Activated CD4-positive, alpha-beta T cell treated with anti-CD3 and anti-CD28 coated beads, Interleukin-2, amount 50 U/mL, for 48 hours (primary cell): ENCODE measurements around the gene NME3.
"Not testable (repeated sequence)": the region's sequence is repeated elsewhere in the genome, so short reads cannot be mapped to it uniquely, and the experiment has no call there.

ENCODE experiments used
- DNase-seq, 2 experiments: peaks; one replicate each; pipeline ENCODE4 v3.0.0-alpha.2; 2020

Gene NME3

DNA sequence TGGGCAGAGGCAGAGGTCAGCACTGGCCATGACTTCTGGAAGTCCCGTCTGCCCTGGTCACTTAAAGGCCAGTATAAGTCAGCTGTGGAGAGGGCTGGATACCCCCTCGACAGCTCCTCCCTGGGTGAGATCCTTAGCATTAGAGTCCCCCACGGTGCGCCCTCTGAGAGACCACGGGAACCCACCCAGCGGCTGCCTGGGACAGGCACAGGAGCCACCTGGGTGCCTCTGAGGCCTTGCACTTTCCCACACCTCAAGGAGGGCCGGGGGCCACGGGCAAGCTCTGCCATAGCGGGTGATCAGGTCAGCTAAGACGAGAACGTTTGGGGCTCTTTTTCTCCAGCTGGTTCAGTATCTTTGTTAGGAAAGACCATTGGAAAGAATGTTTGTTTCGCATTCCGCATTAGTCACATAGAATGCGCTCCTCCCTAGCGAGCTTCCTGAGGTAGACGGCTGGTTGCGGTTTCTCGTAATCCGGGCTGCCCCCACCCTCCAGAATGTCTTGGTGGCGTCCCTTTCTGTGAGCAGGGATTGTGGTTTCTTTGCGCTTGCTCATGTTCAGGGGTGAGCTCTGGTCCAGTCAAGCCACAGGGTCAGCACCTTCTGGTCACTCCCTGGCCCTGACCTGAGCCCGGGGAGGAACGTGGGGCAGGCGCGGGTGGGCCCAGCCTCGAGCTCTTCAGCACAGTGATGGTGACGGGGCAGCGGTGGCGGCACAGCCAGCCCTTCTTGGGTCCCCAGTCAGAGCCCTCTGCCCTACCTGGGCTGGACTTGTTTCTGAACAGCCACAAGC is 25.2 kb downstream of the NME3 start:
- DNase-seq = no peak

DNA sequence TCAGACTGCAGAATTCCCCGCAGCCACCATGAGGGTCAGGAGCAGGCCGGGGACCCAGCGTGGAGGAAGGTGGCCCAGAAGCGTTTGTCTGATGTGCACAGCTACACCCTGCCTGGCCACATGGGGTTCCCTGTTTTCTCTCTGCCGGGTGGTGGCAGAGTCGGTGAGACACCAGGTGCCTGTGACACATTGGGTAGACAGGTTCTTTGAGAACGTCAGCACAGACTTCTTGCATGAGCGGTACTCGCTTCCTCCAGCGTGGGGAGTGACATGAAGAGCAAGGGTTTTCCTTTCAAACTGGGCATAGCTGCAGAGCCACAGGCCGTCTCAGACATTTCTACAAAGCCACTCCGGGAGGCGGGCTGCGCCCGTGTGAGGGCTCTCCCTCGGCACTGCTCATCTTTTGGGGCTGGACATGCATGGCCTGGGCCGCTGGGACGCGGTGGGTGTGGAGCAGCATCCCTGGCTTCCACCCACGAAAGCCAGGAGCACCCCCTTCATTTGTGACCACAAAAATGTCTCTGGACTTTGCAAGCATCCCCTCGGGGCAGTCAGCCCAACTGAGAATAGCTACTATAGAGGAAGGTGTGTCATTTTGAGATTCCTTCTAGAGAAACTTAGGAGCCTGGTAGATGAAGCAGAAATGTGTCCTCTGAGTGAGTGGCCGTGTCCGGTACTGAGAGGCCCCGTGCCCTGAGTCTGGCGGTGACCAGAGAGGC is 26.0 kb downstream of the NME3 start:
- DNase-seq = no peak

DNA sequence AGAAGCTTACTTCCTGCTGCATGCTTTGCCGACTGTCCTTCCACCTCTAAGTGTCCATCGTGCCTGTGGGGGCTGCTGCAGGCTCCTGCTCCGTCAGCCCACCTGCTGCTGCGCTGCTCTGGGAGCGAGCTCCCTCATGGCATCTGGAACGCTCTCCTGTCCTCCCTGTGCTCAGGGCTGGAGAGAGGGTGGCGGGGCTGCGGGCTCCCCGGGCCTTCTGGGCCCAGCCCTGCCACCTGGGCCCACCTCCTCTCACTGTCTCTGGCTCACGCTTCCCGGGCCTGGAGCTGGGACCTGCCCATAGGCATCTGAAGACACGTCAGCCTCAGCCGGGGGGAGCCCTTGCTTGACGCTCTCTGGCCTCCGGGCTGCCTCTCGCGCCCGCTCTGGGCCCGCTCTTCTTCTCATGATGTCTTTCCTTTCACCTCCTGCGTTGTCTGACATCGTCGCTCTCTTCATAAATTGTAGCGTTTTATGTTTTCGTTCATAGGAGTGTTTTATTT is 27.0 kb downstream of the NME3 start:
- DNase-seq = no peak

DNA sequence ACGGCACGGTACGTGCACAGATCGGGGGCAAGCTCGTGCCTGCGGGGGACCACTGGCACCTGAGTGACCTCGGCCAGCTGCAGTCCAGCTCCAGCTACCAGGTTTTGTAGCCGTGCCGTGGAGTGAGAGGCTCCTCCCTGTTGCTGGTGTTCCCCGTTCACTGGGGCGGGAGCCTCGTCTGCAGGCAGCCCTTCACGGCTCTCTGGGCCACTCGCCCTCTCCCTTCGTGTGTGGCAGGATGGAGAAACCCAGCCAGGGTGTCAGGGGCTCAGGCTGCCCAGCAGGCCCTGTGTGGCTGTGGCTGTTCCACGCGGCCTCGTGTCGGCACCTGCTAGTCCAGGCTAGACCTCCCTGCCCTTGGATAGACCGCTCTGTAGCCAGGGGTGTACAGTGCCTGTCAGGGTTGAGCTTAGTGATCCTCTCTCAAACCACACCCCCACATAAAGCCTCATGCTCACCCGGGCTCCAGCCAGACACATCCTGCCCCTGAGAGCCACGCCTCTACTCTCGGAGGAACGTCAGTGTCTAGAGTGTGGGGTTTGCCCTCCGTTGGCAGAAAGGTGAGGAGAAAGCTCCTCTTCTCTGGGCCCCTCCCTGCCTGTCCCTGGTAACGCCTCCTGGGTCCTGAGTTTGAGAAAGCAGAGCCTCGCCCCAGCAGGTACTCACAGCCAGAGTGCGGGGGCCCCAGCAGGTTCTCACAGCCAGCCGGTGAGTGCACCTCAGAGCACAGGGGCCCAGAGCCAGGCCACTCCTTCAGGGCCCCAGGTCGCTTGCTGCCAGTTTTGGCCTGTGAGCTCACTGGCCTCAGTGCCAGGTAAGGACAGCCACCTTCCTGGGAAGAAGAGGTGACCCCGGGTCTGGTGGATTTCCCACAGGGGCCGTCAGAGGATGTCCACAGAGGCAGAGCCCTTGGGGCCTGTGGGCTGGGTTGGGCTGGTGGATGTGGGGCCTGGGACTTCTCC is 27.7 kb downstream of the NME3 start:
- no peak for DNase-seq

DNA sequence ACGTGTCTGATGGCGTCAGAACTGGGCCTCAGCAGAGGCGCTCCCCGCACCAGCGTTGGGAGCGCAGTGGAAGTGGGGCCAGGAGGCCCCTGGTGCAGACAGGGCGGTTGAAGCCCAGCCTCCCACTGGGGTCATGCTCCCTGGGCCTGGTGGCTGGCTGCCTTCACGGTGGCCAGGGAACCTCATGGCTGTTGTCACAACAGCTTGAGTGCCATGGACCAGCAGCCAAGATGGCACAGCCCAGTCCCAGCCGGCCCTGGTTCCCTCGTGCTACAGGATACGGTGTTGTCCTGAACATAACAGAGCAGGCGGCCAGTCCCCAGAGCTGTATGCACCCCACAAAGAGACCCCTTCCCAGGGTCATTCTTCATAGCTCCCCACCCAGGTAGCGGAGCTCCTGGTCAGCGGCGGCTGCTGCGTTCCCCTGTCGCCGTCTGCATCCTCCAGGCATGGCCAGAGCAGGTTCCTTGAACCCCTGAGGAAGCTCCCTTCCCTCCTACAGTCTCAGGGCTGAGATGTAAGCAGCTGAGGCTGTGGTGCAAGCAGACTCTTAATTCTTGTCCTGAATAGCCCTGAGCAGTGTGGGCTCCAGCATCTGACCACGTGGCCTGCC is 29.7 kb downstream of the NME3 start:
- no peak for DNase-seq

DNA sequence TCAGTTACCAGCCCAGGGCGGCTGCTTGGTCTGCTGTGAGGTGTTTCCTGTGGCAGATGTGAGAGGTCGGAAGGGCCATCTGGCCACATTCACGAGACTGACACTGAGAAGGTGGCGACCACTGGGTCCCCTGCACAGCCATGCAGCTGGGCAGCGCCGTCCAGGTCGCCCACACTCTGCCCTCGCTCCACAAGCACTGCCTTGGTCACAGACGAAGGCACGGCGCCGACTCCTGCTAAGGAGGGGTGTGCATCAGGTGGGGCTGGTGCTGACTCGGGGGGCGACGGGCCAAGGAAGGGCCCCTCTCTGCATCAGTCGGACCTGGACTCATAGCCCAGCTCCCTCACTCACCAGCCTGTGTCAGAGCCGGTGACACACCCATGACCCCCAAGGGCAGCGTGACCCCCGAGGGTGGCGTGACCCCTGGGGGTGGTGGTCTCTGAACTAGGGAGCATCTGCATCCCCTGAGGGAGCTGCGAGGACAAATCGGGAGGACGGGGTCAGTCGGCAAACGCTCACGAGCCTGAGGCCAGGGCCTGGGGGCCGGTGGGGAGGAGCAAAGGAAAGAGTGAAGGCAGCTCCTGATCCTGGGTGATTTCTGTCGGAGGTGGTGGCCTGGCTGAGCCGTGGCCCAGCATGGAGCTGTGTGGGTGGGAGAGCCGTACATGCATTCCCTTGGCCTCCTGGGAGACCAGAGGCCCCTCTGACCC is 30.4 kb downstream of the NME3 start:
- no peak for DNase-seq

DNA sequence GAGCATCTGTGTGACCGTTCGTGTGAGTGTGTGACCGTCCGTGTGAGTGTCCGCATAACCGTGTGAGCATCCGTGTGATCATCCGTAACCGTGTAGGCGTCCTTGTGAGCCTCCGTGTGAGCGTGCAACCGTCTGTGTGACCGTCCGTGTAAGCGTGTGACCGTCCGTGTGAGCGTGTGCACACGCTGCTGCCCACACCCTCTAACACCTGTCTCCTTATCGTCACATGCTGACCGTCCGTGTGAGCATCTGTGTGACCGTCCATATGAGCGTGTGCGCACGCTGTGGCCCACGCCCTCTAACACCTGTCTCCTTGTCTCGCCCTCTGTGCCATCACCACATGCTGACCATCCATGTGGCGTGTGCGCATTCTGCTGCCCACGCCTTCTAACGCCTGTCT is 31.1 kb downstream of the NME3 start:
- no peak for DNase-seq

DNA sequence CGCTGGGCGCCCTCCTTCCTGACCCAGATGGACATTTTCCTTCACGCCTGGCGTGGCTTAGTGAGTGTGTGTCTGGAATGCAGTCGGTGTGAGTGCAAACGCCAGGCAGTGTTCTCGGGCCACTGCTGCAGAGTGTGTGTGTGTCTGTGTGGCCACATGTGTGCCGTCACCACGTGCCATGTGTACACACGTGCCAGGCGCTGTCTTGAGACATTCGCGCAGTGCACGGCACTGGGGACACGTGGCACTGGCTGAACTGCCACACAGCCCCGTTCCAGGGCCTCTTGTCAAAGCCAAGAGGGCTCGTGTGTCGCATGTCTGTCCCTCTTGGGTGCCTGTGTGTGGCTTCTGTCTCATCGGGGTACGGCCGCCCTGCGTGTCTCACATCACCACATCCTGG is 36.5 kb downstream of the NME3 start:
- DNase-seq = no peak

DNA sequence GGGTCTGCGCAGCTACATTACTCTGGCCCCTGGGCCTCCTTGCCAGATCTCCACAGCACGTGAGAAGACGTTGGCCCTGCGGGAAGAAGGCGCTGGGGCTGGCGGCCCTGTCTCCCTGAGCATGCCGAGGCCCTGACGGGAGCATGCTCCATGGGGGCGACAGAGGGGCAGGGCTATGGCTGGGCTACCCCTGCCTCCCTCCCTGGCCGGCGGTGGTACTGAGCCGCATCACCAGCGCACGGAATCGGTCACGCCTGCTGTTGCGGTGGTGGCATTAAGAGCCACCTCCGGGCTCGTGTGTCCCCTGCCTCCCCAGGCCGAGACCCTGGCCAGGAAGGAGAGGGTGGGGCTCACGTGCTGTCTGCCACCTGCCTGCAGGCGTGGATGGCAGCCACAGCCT is 37.2 kb downstream of the NME3 start:
- DNase-seq = no peak

DNA sequence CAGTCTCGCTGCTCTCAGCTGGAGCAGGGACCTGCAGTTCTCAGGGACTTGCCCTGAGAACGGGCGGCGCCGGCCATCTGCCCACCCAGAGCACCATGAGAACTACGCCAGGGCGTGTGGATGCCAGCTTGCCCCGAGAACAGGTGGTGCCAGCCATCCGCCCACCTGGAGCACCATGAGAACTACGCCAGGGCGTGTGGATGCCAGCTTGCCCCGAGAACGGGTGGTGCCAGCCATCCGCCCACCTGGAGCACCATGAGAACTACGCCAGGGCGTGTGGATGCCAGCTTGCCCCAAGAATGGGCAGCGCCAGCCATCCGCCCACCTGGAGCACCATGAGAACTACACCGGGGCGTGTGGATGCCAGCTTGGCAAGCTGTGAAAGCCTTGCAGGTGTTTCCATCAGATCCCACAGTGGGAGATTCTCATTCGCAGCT is 38.8 kb downstream of the NME3 start:
- DNase-seq = not testable (repeated sequence)

DNA sequence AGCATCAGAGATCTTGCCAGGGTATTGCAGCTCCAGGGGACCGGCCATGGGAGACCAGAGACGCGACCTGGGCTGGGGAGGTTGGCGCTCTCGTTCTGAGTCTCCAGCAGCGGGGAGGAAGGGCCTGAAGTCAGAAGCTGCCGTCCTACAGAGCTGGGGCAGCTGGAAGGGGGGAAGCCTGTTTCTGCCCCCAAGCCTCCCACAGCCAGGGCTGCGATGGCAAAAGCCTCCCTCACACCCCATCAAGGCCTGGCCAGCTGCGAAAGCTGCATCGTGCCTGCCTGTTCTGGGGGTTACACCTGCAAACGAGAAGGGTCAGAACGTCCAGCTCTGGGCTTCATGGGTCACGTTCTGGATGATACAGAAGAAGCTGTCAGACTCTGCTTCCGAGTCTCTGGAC is 39.3 kb downstream of the NME3 start:
- no peak for DNase-seq

DNA sequence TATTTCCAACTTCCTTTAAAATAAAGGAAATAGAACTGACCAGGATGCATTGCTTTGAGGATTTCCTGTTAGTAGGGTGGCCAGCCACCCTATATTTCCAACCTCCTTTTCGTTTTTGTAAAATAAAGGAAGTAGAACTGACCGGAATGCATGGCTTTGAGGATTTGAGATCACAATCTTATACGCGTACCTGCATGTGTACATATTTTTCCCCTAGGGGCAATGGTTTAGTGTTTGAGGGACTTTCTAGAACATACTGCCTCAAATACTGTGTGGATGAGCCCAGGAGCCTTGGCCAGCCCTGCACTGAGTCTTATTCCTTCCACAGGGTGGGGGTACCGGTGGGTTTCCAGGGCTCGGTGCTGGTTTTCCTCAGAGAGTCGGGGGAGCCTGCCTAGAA is 39.7 kb downstream of the NME3 start:
- no peak for DNase-seq

DNA sequence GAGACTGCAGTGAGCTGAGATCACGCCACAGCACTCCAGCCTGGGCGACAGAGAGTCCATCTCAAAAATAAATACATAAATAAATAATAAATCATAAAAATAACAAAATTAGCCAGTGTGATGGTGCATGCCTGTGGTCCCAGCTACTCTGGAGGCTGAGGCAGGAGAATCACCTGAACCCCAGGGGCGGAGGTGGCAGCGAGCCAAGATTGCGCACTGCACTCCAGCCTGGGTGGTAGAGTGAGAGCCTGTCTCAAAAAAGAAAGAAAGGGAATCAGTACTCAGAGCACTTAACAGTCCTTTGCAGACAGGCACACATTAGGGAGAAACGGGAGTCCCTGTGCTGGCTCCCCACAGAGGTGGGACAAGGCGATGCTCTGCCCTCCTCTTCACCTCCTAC is 40.3 kb downstream of the NME3 start:
- no peak for DNase-seq

DNA sequence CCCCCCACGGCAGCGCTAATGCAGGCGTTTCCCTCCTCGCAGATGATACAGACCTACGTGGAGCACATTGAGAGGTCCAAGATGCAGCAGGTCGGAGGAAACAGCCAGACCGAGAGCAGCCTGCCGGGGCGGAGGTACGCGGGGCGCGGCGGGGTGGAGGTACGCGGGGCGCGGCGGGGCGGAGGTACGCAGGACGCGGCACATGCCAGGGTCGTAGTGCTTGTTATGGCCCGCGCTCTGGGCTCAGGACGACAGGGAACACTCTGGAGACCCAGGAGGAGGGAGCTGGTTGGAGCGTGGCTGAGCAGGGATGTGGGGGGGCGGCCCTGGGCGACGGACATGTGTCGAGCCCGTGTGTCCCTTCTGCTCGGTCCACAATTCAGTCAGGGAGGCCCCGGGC is 41.9 kb downstream of the NME3 start:
- no peak for DNase-seq

DNA sequence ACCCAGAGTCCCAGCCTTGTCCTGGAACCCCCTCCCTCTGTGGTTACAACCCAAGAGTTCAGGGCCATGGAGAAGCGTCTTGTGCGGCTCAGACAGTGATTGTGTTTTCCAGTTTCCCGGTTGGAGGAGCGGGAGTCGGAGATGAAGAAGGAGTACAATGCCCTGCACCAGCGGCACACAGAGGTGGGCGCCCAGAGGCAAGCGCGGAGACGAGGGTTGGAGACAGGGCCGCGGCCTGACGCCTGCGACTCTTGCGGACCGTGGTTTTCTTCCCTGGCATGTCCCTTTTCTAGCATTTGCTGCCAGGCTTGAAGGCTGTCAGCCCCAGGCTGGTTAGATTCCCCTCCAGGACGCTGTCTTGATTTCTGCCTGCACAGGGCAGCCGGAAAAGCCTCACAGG is 42.3 kb downstream of the NME3 start:
- DNase-seq = no peak

DNA sequence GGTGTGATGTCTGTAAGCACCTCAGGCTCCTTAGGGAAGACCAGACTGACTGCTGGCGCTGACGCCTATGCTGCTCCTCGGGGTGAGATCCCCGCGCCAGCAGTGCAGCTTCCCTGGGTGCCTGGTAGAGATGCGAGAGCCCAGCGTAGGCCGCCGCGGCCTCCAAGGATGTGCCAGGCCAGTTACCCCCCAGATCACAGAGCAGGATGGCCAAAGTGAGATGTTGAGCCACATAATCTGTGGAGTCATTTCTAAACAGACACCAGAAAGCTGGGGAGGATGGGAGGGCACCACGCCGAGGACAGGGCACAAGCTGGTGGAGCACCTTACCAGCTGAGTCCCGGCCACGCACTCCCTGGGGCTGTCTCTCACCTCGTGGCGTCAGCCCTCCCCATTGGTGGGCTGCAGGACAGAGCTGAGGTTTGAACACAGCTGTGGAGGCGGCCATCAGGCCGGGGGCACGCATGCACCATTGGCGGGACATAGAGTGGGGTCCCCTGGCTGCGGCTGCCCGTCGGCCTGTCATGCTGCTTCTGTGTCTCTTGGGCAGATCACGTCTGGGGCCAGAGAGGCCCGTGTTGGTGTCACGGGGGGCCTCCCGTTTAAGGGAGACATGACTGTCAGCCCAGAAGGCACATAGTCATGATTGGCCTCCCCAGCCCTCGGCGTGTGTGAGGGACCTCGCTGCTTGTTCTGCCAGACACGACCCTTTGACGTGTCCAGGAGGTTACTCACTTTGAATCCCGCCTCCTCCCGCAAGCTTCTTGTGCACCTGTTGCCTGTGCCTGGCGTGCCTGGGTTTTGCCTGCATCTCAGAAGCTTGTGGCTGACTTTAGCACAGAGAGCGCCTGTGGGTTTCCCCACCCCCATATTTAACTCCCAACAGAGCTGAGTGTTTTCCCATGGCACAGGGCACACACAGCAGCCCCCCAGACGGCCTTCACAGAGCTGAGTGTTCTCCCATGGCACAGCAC is 43.4 kb downstream of the NME3 start:
- no peak for DNase-seq

DNA sequence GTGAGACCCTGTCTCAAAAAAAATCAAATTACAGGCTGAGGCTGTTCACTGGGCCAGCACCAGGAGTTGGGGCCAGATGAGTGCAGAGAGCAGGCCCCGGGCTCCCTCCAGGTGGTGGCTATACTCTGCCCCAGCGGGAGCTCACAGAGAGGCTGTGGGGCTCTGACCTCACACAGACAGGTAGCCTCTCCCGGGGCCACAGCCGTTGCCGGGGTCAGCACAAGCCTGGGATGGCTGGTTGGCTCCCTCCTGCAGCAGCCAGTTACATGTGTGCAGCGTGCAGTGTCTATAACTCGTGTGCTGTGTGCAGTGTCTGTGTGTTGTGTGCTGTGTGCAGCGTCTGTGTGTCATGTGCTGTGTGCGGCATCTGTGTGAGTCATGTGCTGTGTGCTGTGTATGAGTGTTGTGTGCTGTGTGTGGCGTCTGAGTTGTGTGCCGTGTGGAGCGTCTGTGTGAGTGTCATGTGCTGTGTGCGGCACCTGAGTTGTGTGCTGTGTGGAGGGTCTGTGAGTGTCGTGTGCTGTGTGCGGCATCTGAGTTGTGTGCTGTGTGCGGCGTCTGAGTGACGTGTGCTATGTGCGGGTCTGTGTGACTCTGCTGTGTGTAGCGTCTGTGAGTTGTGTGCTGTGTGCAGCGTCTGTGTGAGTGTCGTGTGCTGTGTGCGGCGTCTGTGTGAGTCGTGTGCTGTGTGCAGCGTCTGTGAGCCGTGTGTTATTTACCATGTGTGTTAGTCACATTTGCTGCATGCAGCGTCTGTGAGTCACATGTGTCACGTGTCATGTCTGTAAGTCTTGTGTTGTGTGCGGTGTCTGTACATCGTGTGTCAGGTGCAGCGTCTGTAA is 44.5 kb downstream of the NME3 start:
- no peak for DNase-seq

DNA sequence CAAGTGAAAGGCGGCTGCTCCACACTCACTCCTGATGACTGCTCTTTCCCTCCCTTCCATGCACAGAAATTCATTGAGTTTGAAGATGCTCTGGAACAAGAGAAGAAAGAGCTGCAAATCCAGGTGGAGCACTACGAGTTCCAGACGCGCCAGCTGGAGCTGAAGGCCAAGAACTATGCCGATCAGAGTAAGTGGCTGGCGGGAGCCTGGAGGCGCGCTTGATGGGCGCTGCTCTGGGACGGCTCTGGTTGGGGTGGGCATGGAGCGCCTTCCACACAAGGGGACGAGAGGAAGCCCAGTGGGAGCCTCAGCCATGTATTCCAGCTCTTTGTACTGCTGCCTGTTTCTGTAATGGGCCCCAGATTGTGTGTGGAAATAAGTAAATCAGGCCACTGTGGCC is 46.9 kb downstream of the NME3 start:
- no peak for DNase-seq

DNA sequence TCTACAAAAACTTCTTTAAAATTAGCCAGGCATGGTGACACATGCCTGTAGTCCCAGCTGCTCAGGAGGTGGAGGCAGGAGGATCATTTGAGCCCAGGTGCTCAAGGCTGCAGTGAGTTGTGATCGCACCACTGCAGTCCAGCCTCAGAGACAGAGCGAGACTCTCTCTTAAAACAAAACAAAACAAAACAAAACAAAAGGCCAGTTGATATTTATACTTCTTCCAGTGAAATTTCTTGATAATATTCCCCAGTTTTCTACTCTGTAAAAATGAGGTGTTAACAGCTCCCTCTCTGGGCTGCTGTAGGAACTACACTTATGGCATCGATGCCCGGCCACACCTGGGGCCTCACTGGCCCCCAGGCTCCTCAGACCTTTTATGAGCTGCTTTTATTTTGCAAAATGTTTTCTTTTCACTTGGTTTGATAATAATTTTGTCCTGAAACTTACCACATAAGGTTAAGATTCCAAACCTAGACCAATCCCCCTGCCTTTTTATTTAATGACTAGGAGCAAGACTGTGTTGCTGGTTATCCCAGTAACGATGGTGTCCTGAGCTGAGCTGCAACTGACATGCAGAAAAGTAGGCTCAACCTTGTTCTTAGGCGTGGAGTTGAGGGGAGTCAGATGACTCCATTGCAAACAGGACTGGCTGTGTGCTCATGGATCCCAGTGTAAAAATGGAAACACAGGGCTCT is 47.7 kb downstream of the NME3 start:
- DNase-seq = peak; percentile 42 to 61
